ENCODE data around the gene BCAS1.
A peak's percentile ranks its signal among the peaks of the same experiment; 100 is the strongest.

BCAS1 gene

DNA sequence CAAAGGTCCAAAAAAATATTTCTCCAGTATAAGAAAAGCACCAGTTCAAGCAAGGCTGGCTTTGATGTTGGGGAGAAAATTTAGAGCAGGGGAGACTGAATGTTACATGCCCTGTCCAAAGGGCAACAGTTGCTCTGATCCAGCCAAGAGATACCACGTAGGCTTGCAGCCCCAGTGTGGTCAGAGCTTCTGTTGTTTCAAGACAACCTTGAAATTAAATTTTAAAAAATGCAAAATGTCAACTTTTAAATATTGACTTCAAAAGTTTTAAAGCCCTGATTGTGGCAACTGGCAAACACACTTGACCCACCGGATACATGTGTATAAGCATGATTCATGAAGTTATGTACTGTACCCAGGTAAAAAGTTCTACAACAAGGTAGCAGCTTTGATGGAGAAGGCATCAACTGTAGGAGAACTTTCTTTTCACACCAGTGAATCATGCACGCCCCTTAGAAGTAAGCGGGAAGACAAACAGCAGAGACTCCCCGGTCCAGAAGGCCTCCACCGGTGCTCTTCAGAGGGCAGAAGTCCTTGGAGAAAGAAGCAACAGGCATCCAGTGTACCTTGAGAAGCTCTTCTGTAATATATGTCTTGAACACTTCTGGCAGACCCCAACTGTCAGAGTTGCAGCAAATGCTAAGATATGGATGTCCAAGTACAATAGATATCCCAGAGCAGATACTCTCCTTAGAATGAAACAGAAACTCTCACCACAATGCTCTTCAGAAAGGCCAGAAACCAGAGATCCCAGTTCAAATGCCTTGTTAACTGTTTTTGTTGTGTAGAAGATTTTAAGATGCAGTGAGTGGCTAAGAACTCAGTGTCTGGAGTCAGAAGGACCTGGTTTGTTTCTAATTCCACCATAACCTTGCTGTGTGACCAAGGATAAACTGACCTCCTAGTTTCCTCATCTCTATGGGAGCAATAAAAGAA lies 115.4 kb downstream of the BCAS1 start:
- H3K79me2 ChIP-seq, result no peaks in the 10 kb centered on the region
- TF ChIP-seq, protein P1, sequence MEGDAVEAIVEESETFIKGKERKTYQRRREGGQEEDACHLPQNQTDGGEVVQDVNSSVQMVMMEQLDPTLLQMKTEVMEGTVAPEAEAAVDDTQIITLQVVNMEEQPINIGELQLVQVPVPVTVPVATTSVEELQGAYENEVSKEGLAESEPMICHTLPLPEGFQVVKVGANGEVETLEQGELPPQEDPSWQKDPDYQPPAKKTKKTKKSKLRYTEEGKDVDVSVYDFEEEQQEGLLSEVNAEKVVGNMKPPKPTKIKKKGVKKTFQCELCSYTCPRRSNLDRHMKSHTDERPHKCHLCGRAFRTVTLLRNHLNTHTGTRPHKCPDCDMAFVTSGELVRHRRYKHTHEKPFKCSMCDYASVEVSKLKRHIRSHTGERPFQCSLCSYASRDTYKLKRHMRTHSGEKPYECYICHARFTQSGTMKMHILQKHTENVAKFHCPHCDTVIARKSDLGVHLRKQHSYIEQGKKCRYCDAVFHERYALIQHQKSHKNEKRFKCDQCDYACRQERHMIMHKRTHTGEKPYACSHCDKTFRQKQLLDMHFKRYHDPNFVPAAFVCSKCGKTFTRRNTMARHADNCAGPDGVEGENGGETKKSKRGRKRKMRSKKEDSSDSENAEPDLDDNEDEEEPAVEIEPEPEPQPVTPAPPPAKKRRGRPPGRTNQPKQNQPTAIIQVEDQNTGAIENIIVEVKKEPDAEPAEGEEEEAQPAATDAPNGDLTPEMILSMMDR (IDR thresholded peaks at IDR 0.05), result no peak
- H3K36me3 ChIP-seq (ENCODE audit: control insufficient read depth, insufficient read depth, low read length), result no peaks in the 10 kb centered on the region
- no peak overlapping the region for H2AFZ ChIP-seq
- H3K9me3 ChIP-seq (ENCODE audit: control insufficient read depth, low read length), result no peaks in the 10 kb centered on the region
- H3K4me2 ChIP-seq (ENCODE audit: low read length), result no peak overlapping the region
- H3K4me3 ChIP-seq (ENCODE audit: low read depth, low read length), result no peak overlapping the region
- H3K4me1 ChIP-seq, result no peaks in the 10 kb centered on the region
- H3K9ac ChIP-seq, result no peak overlapping the region
- no peak overlapping the region for H3K27ac ChIP-seq
- no peaks in the 10 kb centered on the region for H3K27me3 ChIP-seq (ENCODE audit: control insufficient read depth, insufficient read depth, low read length)

DNA sequence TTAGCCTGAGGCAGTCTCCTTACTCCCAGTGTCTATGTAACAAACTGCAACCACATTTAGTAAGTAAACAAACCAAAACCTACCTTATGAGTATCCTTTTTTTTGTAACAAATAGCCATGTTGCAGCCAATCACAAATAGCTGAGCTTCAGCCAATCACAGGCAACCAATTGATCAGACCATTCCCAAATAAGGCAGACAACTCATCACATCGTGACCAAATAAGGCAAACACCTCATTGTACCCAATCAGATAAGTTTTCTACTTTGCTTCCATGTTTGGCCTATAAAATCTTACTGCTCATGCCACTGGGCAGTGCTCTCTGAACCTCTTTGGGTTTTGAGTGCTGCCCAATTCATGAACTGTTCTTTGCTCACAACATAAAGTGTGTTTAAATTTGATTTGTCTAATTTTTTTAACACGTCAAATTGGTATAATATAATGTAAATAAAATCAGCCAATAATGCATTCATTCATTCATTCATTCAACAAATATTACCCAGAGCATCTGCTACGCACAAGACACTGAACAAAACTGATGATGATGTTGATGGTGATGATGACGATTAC lies 117.8 kb downstream of the BCAS1 start:
- Histone ChIP-seq H2AFZ (no peak overlapping the region), H3K36me3 (ENCODE audit: control insufficient read depth, insufficient read depth, low read length) (no peaks in the 10 kb centered on the region), H3K4me1 (no peaks in the 10 kb centered on the region), H3K79me2 (no peaks in the 10 kb centered on the region), H3K4me3 (ENCODE audit: low read depth, low read length) (no peak overlapping the region), H3K4me2 (ENCODE audit: low read length) (no peak overlapping the region), H3K27ac (no peak overlapping the region), H3K9ac (no peak overlapping the region), H3K27me3 (ENCODE audit: control insufficient read depth, insufficient read depth, low read length) (no peaks in the 10 kb centered on the region), H3K9me3 (ENCODE audit: control insufficient read depth, low read length) (no peaks in the 10 kb centered on the region)
- TF ChIP-seq, protein P1 (IDR thresholded peaks at IDR 0.05), result no peak

DNA sequence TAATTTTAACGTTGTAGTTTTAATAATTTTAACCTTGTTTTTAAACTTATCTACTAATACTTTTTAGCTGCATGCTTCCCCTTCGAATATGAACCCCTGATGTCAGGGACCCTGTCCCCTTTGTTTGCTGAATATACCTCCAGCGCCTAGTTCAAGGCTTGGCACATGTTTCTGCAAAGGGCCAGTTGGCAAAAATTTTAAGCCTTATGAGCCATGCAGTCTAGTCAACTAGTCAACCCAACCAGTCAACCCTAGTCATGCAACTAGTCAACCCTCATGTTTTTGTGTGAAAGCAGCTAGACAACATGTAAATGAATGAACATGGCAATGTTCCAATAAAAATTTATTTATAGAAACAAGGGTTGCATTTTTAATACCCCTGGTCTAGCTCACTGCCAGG lies 119.8 kb downstream of the BCAS1 start:
- Histone ChIP-seq H3K9me3 (ENCODE audit: control insufficient read depth, low read length) (no peaks in the 10 kb centered on the region), H3K27ac (no peak overlapping the region), H2AFZ (no peak overlapping the region), H3K36me3 (ENCODE audit: control insufficient read depth, insufficient read depth, low read length) (no peaks in the 10 kb centered on the region), H3K79me2 (no peaks in the 10 kb centered on the region), H3K4me1 (no peaks in the 10 kb centered on the region), H3K4me2 (ENCODE audit: low read length) (no peak overlapping the region), H3K27me3 (ENCODE audit: control insufficient read depth, insufficient read depth, low read length) (no peaks in the 10 kb centered on the region), H3K4me3 (ENCODE audit: low read depth, low read length) (no peak overlapping the region), H3K9ac (no peak overlapping the region)
- TF ChIP-seq, protein P1 (IDR thresholded peaks at IDR 0.05), result no peak

DNA sequence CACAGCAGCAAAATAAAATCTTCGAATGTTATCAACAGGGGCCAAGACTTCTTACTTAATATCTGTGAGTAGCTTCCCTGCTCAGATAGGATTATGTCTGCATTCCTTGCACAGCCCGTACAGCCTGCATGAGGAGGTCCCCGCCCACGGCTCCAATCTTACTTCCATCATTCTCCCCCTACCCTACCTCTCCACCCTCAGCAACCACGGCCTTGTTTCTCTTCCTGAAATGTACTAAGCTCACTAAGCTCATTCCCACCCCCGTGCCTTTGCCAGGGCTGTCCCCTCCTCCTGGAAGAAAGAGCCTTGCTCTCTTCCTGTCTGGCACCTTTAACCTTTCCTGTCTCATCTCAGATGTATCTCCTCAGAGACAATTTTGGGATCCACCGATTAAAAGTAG lies 120.4 kb downstream of the BCAS1 start:
- no peak overlapping the region for H3K9ac ChIP-seq
- no peaks in the 10 kb centered on the region for H3K36me3 ChIP-seq (ENCODE audit: control insufficient read depth, insufficient read depth, low read length)
- H3K4me1 ChIP-seq, result no peaks in the 10 kb centered on the region
- no peaks in the 10 kb centered on the region for H3K27me3 ChIP-seq (ENCODE audit: control insufficient read depth, insufficient read depth, low read length)
- H3K79me2 ChIP-seq, result no peaks in the 10 kb centered on the region
- TF ChIP-seq, protein P1 (IDR thresholded peaks at IDR 0.05), result no peak
- H3K4me2 ChIP-seq (ENCODE audit: low read length), result no peak overlapping the region
- H3K4me3 ChIP-seq (ENCODE audit: low read depth, low read length), result no peak overlapping the region
- no peaks in the 10 kb centered on the region for H3K9me3 ChIP-seq (ENCODE audit: control insufficient read depth, low read length)
- H2AFZ ChIP-seq, result peak overlapping the region; percentile 18
- no peak overlapping the region for H3K27ac ChIP-seq

Measured in parathyroid adenoma (tissue), 2 donors.